ENCODE results near the gene TMEM239. TPM values are rescaled to one million over a fixed set of nuclear protein-coding genes. Genes with fewer than 3 reads are reported as not detected.
"Not testable (repeated sequence)": the region's sequence is repeated elsewhere in the genome, so short reads cannot be mapped to it uniquely, and the experiment has no call there.

The TMEM239 gene
- polyA plus RNA-seq (2011; rRNA removed) (not detected in 2 replicates), polyA plus RNA-seq (2017; fragmentation: RNase III; extraction: RNeasy Plus Mini Kit Qiagen cat#74134 plus additional on column Dnase treatment) (not detected in 3 replicates), polyA minus RNA-seq (2011; rRNA and poly(A)+ RNA removed) (not detected in 2 replicates)
- 0.10 TPM in 1 of 2 replicates, not detected in the other for polyA plus RNA-seq (2012; cell fraction: cytosol; rRNA removed)
- polyA plus RNA-seq (2012; cell fraction: nucleus; rRNA removed) = 0.19 and 1.1 TPM in 2 replicates

DNA sequence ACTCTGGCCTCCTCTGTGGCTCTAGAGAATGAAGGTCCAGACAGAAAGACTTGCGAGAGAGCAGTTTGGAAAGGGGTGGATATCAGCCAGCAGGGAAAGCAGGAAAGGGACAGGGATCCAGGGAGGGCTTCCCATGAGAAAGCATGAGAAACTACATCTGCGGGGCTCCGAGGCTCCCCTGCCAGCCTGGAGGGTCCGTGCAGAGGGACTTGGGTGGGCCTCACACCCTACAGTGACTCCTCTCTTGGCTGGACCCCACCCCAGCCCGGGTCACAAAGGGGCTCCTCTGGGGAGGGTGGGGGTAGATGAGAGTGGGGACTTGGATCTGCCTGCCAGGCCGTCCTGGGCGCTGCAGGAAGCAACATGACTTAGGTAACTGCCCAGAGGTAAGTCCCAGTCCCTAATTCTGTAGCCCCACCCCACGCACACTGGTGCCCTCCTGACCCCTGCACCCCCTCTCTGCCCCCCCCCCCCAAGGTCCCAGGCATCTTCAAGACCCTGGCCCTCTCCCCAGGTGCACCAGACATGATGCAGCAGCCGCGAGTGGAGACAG, at the start of gene TMEM239:
TMEM239 (plus strand) TSS at position 335 of the 553 bp plus-strand sequence; CDS start at position 526, 191 bp downstream.
- no peak for DNase-seq (ENCODE audit: low read depth in 1 of 2, low spot score in 1 of 2)
- H3K27ac ChIP-seq = peak within 1 kb of the TSS; percentile 27 to 71; a peak in 5 of 6 replicates
- H3K4me3 ChIP-seq = no peak within 1 kb of the TSS
- H3K9me3 ChIP-seq = peaks cover 22% of the 10 kb centered on the region
- POLR2A ChIA-PET = no interaction called here
- CTCF ChIA-PET = interaction anchor here (2.0 kb wide), 1 partner anchor 23 kb away, joined by 5 read pairs; no protein-coding TSS in a partner anchor
- peak in 1 of 2 experiments; percentile 5; a peak in 1 of 6 replicates for ATAC-seq
- peak within 1 kb of the TSS; percentile 66 for H3K4me2 ChIP-seq
- peaks cover 20% of the 10 kb centered on the region for H3K4me1 ChIP-seq
- TF ChIP-seq EHF (CRISPR knock-in tag; IDR thresholded peaks at IDR 0.05) (no peak), FOSB (CRISPR knock-in tag; IDR thresholded peaks at IDR 0.05) (no peak), ZC3H11A (IDR thresholded peaks at IDR 0.05) (no peak), RAD21 (conservative IDR thresholded peaks at IDR 0.05 in 1 of 2, IDR thresholded peaks at IDR 0.05 in 1 of 2) (no peak)
- TF ChIP-seq, protein P1, sequence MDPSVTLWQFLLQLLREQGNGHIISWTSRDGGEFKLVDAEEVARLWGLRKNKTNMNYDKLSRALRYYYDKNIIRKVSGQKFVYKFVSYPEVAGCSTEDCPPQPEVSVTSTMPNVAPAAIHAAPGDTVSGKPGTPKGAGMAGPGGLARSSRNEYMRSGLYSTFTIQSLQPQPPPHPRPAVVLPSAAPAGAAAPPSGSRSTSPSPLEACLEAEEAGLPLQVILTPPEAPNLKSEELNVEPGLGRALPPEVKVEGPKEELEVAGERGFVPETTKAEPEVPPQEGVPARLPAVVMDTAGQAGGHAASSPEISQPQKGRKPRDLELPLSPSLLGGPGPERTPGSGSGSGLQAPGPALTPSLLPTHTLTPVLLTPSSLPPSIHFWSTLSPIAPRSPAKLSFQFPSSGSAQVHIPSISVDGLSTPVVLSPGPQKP (IDR thresholded peaks at IDR 0.05; ENCODE audit: low read depth, low read length) = no peak
- no peak for FAIRE-seq
- WGBS (ENCODE audit: missing lambda C conversion rate) = 68% methylated on average over 9 of the region's 10 CpGs

DNA sequence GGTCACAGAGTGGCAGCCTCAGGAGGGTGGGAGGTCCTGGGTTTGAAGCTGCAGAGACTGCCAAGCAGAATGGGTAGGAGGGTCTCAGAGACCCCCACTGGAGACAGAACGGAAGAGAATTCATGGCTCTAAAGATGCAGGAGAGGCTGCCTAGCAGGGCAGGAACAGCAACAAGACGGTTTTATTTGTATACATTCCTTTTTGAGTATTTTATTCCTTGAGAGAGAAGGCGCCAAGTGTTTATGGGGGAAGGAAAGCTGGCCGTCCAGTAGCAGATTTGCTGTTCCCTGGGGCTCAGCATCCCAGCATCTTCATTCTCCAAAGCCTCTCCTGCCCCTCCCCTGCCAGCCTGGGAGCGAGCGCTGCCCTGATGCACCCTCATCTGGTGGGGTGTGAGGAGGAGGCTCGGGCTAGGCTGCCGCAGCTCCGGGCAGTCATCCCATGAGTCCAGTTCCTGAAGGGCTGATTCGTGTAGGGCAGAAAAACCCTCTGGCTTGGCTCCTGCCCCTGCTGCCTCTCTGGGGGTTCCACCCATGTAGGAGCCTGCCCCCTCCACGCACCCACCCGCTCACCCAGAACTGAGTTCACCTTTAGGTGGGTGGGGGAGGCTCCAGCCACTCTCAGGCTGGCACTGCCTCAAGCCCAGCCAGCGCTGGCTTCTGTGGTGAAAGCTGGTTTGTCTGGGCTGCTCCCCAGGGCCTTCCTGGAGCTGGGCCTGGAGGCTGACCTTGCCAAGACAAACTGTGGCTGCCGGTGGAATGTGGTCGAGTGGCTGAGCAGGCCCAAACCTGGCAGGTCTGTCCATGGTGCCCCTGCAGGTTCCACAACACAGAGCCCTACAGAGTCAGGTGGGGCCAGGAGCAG, 48.2 kb upstream of the TMEM239 start:
- H3K9me3 ChIP-seq = no peaks in the 10 kb centered on the region
- H3K4me1 ChIP-seq = no peaks in the 10 kb centered on the region
- DNase-seq (ENCODE audit: low read depth in 1 of 2, low spot score in 1 of 2) = no peak
- no peak for FAIRE-seq
- no peak overlapping the region for H3K4me3 ChIP-seq
- ChIA-PET CTCF (interaction anchor here (0.8 to 10.7 kb wide), 4 partner anchors 13 to 84 kb away, joined by 3 to 103 read pairs (median 8); no protein-coding TSS in a partner anchor), POLR2A (no interaction called here)
- H3K4me2 ChIP-seq = no peak overlapping the region
- H3K27ac ChIP-seq = no peak overlapping the region
- TF ChIP-seq PHF8 (IDR thresholded peaks at IDR 0.05; ENCODE audit: borderline replicate concordance, low read depth) (no peak), RFX5 (IDR thresholded peaks at IDR 0.05) (no peak), ZSCAN20 (CRISPR knock-in tag; IDR thresholded peaks at IDR 0.05) (no peak), HOXB13 (CRISPR knock-in tag; IDR thresholded peaks at IDR 0.05; ENCODE audit: low read depth) (no peak), FOSL2 (IDR thresholded peaks at IDR 0.05) (no peak), FOSL2 (CRISPR knock-in tag; IDR thresholded peaks at IDR 0.05) (no peak), HDAC2 (IDR thresholded peaks at IDR 0.05) (no peak), CHD2 (IDR thresholded peaks at IDR 0.05; ENCODE audit: low read length, partially characterized antibody) (no peak)
- peak; percentile 36 to 52; a peak in 3 of 6 replicates for ATAC-seq
- WGBS (ENCODE audit: missing lambda C conversion rate) = 54% methylated on average over 11 of the region's 15 CpGs

DNA sequence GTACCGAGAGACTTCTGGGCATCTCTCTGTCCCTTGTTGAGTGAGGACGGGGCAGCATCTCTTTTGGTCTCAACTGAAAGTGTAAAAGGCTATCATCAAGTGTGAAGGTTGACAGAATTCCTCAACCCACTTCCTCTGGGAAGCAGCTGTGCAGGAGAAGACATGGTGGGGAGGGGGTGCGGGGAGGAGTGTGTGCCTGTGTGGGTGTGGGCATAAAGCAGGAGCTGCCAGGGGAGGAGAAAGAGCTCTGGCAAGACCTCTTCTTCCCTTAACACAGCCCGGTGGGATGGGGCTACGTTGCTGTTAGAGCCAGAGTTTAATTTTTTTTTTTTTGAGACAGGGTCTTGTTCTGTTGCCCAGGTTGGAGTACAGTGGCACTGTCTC, 47.5 kb upstream of the TMEM239 start:
- Histone ChIP-seq H3K9me3 (no peaks in the 10 kb centered on the region), H3K4me1 (no peaks in the 10 kb centered on the region), H3K4me3 (no peak overlapping the region), H3K4me2 (no peak overlapping the region), H3K27ac (no peak overlapping the region)
- DNase-seq (ENCODE audit: low read depth in 1 of 2, low spot score in 1 of 2) (no peak), FAIRE-seq (no peak), ATAC-seq (peak in 1 of 2 experiments; percentile 14; a peak in 1 of 6 replicates)
- TF ChIP-seq RCOR1 (IDR thresholded peaks at IDR 0.05; ENCODE audit: low read depth, low read length) = no peak
- no peak for TF ChIP-seq KDM1A (IDR thresholded peaks at IDR 0.05; ENCODE audit: low read depth)
- TF ChIP-seq, protein P2, sequence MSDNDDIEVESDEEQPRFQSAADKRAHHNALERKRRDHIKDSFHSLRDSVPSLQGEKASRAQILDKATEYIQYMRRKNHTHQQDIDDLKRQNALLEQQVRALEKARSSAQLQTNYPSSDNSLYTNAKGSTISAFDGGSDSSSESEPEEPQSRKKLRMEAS (IDR thresholded peaks at IDR 0.05) = no peak
- TF ChIP-seq POLR2A (IDR thresholded peaks at IDR 0.05; ENCODE audit: low read length) = no peak
- no peak for TF ChIP-seq RARB (CRISPR knock-in tag; IDR thresholded peaks at IDR 0.05)
- no peak for TF ChIP-seq ESRRA (IDR thresholded peaks at IDR 0.05; ENCODE audit: borderline replicate concordance, low read length)
- TF ChIP-seq HDAC2 (IDR thresholded peaks at IDR 0.05) = no peak
- TF ChIP-seq, protein P3, sequence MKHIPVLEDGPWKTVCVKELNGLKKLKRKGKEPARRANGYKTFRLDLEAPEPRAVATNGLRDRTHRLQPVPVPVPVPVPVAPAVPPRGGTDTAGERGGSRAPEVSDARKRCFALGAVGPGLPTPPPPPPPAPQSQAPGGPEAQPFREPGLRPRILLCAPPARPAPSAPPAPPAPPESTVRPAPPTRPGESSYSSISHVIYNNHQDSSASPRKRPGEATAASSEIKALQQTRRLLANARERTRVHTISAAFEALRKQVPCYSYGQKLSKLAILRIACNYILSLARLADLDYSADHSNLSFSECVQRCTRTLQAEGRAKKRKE (CRISPR knock-in tag; IDR thresholded peaks at IDR 0.05; ENCODE audit: low read depth) = no peak
- WGBS (ENCODE audit: missing lambda C conversion rate) = 59% methylated on average over 5 of the region's 5 CpGs
- POLR2A ChIA-PET = no interaction called here
- CTCF ChIA-PET = interaction anchor here (1.5 to 10.7 kb wide), 3 partner anchors 14 to 83 kb away, joined by 4 to 103 read pairs (median 13); no protein-coding TSS in a partner anchor

DNA sequence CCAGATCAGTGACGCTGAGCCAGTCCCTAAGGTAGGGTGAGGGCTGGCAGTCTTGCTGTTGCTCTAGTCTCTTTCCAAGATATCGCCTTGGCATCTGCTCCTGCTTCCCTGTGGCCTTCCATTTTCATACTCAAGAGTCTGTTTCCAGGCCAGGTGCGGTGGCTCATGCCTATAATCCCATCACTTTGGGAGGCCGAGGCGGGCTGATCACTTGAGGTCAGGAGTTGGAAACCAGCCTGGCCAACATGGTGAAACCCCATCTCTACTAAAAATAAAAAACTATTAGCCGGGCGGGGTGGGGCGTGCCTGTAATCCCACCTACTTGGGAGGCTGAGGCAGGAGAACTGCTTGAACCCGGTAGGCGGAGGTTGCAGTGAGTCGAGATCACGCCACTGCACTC, 46.1 kb upstream of the TMEM239 start:
- DNase-seq (ENCODE audit: low read depth in 1 of 2, low spot score in 1 of 2); H3K4me2 ChIP-seq; POLR2A ChIA-PET; H3K4me1 ChIP-seq; H3K4me3 ChIP-seq; H3K9me3 ChIP-seq; FAIRE-seq; H3K27ac ChIP-seq; ATAC-seq: not testable (repeated sequence)
- 68% methylated on average over 12 of the region's 12 CpGs for WGBS (ENCODE audit: missing lambda C conversion rate)
- CTCF ChIA-PET = interaction anchor here (0.8 to 10.7 kb wide), 3 partner anchors 10 to 231 kb away, joined by 3 to 103 read pairs (median 3); no protein-coding TSS in a partner anchor

Measured in A549 (cell line).